ENCODE measurements around the gene UACA. TPM values are rescaled to one million over a fixed set of nuclear protein-coding genes. Genes with fewer than 3 reads are reported as not detected.

Gene UACA
- total RNA-seq, 1 donor from 2014 or later = 46.2 TPM

GRCh38 chr15:70802629-70803028, 39.3 kb upstream of the UACA start:
- Mint-ChIP-seq H3K4me3 (ENCODE audit: low read depth) (no peak overlapping the region), H3K27ac (no peak overlapping the region), H3K4me1 (ENCODE audit: low read depth) (peaks cover 3% of the 10 kb centered on the region), H3K36me3 (ENCODE audit: insufficient read depth) (no peaks in the 10 kb centered on the region), H3K27me3 (peaks cover 12% of the 10 kb centered on the region), H3K9me3 (ENCODE audit: low read depth) (no peaks in the 10 kb centered on the region)
- no peak for DNase-seq (ENCODE audit: low spot score, unreplicated experiment)
- TF ChIP-seq CTCF (IDR thresholded peaks at IDR 0.05; ENCODE audit: unreplicated experiment) = no peak

- no peak for DNase-seq (ENCODE audit: low spot score, unreplicated experiment)
- Mint-ChIP-seq H3K4me3 (ENCODE audit: low read depth) (no peak overlapping the region), H3K36me3 (ENCODE audit: insufficient read depth) (no peaks in the 10 kb centered on the region), H3K27ac (no peak overlapping the region), H3K27me3 (peaks cover 6% of the 10 kb centered on the region), H3K9me3 (ENCODE audit: low read depth) (no peaks in the 10 kb centered on the region), H3K4me1 (ENCODE audit: low read depth) (peaks cover 3% of the 10 kb centered on the region)
- TF ChIP-seq CTCF (IDR thresholded peaks at IDR 0.05; ENCODE audit: unreplicated experiment) = no peak
These were observed 37.8 kb upstream of the UACA start for GRCh38 chr15:70801109-70801508.

- DNase-seq (ENCODE audit: low spot score, unreplicated experiment) = no peak
- Mint-ChIP-seq H3K9me3 (ENCODE audit: low read depth) (no peaks in the 10 kb centered on the region), H3K27me3 (peaks cover 2% of the 10 kb centered on the region), H3K27ac (no peak overlapping the region), H3K4me3 (ENCODE audit: low read depth) (no peak overlapping the region), H3K4me1 (ENCODE audit: low read depth) (peaks cover 3% of the 10 kb centered on the region), H3K36me3 (ENCODE audit: insufficient read depth) (no peaks in the 10 kb centered on the region)
- TF ChIP-seq CTCF (IDR thresholded peaks at IDR 0.05; ENCODE audit: unreplicated experiment) = no peak
These were observed 36.5 kb upstream of the UACA start for GRCh38 chr15:70799667-70800450.

- TF ChIP-seq CTCF (IDR thresholded peaks at IDR 0.05; ENCODE audit: unreplicated experiment) = no peak
- Mint-ChIP-seq H3K9me3 (ENCODE audit: low read depth) (no peaks in the 10 kb centered on the region), H3K36me3 (ENCODE audit: insufficient read depth) (no peaks in the 10 kb centered on the region), H3K27ac (no peak overlapping the region), H3K4me3 (ENCODE audit: low read depth) (no peak overlapping the region), H3K4me1 (ENCODE audit: low read depth) (peaks cover 3% of the 10 kb centered on the region), H3K27me3 (peaks cover 2% of the 10 kb centered on the region)
- DNase-seq (ENCODE audit: low spot score, unreplicated experiment) = no peak
These were observed 34.1 kb upstream of the UACA start for GRCh38 chr15:70797464-70797863.

GRCh38 chr15:70796516-70797310, 33.4 kb upstream of the UACA start:
- no peaks in the 10 kb centered on the region for H3K9me3 Mint-ChIP-seq (ENCODE audit: low read depth)
- TF ChIP-seq CTCF (IDR thresholded peaks at IDR 0.05; ENCODE audit: unreplicated experiment) = no peak
- H3K27me3 Mint-ChIP-seq = peaks cover 8% of the 10 kb centered on the region
- H3K27ac Mint-ChIP-seq = no peak overlapping the region
- no peak for DNase-seq (ENCODE audit: low spot score, unreplicated experiment)
- no peaks in the 10 kb centered on the region for H3K36me3 Mint-ChIP-seq (ENCODE audit: insufficient read depth)
- H3K4me3 Mint-ChIP-seq (ENCODE audit: low read depth) = no peak overlapping the region
- peaks cover 3% of the 10 kb centered on the region for H3K4me1 Mint-ChIP-seq (ENCODE audit: low read depth)

All from progenitor cell of endocrine pancreas (in vitro differentiated cells).